SHP77 treated with DMSO at 0.1 percent for 48 hours (cell line): Measurements from ENCODE around the gene PAX7.

Experiments
- DNase-seq: peaks from one replicate; lab custom pipeline; 2025; lab: John Stamatoyannopoulos, UW

Gene PAX7

DNA sequence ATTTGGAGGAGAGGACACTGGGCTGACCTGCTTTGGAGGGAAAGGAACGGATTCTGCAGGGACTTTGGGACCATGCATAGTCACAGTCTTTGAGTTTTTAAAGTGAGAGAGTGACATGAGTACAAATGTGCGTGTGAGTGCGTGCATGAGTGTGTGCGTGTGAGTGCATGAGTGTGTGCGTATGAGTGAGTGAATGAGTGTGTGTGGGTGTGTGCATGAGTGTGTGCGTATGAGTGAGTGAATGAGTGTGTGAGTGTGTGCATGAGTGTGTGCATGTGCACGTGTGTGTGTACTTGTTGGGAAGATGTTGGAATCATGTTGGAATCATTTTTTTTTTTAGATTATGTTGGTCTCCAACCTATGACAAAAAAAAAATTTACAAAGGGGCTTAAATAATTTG, 70.5 kb downstream of the PAX7 start:
- no peak for DNase-seq

DNA sequence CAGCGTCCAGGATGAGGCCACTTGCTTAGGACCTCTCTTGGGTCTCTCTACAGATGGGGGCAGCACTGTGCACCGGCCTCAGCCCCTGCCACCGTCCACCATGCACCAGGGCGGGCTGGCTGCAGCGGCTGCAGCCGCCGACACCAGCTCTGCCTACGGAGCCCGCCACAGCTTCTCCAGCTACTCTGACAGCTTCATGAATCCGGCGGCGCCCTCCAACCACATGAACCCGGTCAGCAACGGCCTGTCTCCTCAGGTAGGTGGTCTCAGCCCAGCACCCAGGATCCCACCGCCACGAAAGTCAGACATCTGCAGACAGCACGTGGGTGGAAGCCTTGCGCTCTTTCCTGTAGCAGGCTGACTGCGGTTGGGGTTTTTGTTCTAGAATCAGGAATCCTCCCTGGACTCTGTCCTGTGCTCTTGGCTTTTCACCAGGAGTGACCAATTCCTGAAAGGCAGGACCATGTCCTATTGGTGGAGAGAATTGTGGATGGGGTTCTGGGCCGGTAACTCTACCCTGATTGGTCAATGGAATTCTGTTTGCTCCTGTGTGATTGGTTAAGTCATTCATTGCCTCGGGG, 72.5 kb downstream of the PAX7 start:
- no peak for DNase-seq

- no peak for DNase-seq
Observed at GRCh38 chr1:18705811-18706210, 75.2 kb downstream of the PAX7 start.

DNA sequence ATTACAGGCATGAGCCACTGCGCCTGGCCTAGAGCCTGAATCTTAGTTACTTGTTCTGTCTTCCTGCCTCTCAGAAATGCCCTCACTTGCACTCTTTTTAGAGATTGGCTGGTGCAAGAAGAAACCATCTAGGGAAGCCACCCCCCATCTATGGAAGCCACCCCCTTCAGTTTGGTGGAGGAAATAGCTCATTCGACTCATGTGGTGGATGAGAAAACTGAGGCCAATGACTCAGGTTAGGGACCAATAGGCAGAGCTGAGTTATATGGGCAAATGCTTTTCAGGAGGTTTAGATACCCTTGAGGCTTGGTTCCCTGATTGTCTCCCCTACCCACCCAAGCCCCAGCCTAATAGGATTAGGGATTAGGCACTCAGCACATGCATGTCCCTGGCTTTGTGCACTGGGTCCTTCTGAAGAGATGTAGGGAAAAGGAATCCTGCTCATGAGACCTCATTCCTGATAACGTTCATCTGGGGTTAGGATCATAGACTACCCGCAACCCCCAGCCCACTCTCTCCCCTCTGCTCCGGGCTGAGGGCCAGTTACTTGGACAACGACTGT, 77.1 kb downstream of the PAX7 start:
- DNase-seq, result no peak

DNA sequence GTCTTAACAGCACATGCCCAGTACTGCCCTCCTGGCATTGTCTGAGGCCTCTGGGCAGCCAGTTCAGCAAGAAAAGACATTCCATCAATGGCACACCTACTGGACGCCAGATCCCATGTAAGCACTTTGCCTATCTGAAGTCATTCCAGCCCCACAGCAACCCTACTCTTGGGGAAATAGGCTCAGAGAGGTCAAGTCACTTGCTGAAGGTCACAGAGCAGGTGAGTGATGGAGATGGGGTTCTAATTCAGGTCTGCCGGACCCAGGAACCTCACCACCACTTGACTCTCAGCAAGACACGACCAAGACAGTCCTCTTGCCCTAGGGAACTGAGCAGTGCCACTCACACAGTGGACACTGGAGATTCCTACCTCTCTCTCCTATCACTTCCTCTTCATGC, 79.4 kb downstream of the PAX7 start:
- DNase-seq, result no peak

DNA sequence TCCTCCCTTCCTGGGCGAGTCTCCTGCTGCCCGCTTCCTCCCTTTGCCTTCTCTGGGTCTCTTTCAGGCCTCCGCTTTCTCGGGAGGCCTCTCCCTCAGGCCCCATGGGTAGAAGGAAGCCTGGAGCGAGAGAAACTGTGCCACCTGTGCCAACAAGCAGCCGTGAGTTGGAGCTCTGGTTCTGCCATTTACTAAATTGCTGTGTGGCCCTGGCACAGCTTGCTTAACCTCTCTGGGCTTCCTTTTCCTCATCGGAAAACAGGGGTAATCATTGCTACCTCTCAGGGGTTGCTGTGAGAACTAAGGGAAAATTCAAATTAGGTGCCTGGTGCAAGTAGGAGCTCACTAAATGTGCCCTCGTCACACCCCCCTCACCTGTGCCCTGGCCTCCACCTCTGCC, 80.4 kb downstream of the PAX7 start:
- no peak for DNase-seq

- no peak for DNase-seq
Observed at GRCh38 chr1:18711536-18712251, 81.0 kb downstream of the PAX7 start.

- DNase-seq, result no peak
Observed at GRCh38 chr1:18712252-18712600, 81.6 kb downstream of the PAX7 start.

- no peak for DNase-seq
Observed at GRCh38 chr1:18714404-18715175, 83.9 kb downstream of the PAX7 start.

DNA sequence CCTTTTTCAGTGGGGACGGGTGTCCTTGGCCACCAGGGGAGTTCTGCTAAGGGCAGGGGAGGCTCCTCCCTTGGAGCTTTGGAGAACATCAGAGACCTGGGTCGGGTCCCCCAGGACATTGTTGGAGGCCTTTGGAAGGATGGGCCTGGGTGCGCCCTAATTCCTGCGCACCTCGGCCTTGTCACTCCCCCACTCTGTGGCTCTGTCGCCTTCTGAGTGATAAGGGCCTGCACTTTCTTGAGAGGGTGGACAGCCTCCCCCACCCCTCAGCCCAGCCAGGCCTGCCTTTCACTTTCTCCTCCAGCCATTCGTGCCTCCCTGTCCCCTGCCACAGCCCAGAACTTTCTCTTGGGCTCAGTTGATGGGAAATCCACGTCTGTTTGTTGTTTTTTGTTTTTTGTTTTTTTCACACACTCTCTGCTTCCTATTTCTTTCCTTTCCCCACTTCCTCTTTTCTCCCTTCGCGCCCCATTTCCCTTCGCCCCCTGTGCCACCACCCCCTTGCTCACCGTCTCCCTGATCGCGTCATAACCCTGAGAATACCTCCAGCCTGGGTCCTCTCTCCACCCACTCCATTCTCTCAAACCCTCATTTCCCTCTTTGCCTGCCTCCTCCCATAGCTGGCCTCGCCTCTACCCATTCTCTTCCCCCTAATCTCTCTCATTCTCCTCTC, 85.6 kb downstream of the PAX7 start:
- DNase-seq, result no peak

- no peak for DNase-seq
Observed at GRCh38 chr1:18716785-18717678, 86.4 kb downstream of the PAX7 start.

DNA sequence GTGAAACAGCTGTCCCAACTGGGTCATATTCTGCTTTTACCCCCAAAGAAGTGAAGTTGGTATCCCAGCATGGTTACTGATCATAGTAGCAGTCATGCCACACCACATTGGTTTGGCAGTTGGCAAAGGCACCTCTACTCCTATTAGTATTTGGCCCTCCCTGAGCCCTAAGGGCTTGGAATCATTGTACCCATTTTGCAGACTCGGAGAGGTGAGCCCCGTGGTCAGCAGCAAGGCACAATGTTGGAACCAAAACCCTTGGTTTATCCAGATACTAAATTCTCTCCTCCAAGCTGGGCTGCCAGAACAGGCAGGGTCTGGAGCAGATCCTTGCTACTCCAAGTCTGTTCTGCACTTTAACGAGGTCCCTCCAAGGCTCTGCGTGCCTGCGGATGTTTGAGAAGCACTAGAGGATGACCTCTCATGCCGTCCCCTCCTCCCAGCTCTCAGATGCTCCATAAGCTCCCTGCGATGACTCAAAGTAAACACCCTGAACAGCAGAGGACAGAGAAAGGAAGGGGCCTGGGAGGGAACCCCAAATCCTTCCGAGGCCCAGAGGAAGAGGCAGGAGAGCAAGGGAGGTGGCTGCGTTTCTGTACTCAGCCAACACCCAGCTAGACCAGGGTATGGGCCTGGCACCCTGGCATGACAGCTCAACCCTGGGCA, 89.3 kb downstream of the PAX7 start:
- no peak for DNase-seq

DNA sequence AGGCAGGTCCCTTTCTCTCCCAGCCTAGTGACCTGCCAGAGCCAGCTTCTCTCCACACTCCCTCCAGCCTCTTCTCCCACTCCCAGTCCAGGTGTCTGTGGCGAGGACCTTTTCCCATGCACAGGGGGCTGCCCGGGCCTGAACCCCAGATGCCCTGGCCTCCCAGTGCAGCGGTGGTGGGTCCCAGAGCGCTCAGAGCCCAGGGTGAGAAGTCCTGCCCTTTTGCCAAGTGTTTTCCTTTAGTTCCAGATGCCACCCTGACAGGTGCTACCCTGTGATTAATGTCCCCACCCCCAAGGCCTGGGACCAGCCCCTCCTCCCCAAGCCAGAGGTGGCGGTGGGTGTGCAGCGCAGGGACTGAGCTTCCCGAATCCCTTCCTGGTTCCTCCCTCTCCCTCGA, 90.4 kb downstream of the PAX7 start:
- DNase-seq, result no peak

DNA sequence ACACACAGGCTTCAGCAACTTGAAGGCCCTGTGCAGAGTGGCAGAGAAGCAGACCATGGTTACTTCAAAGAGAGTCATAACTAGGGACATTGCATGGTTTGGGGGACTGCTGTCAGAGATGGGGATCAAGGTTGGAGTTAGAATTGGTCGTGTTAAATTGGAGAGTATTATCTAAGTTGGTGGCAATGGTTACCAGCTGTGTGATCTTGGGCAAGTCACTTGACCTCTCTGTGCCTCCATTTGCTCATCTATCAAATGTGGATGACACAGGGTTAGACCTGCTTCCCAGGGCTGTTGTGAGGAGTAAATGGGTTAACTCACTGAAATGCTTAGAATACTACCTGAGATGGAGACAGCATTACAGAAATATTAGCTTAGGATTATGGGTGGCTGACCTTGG, 91.1 kb downstream of the PAX7 start:
- no peak for DNase-seq

DNA sequence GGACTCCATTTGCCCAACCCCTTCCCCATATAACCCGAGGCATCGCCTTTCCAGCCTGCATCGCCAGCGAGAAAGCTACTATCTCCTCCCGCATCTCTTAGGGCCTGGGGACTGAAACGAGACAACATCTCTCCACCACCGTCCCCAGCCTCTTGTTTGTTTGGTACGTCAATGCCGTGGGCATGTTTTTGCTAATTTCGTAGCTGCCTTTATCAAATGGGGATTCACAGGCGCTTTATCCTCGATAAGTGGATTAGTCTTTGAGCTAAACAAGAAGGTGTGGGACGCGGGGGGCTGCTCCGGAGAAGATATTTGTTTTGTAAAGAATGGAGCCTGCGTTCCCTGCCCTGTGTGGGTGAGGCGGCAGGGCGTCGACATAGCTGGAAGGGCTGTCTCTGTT, 91.6 kb downstream of the PAX7 start:
- DNase-seq, result no peak

GRCh38 chr1:18723206-18723605, 92.6 kb downstream of the PAX7 start:
- DNase-seq, result no peak

DNA sequence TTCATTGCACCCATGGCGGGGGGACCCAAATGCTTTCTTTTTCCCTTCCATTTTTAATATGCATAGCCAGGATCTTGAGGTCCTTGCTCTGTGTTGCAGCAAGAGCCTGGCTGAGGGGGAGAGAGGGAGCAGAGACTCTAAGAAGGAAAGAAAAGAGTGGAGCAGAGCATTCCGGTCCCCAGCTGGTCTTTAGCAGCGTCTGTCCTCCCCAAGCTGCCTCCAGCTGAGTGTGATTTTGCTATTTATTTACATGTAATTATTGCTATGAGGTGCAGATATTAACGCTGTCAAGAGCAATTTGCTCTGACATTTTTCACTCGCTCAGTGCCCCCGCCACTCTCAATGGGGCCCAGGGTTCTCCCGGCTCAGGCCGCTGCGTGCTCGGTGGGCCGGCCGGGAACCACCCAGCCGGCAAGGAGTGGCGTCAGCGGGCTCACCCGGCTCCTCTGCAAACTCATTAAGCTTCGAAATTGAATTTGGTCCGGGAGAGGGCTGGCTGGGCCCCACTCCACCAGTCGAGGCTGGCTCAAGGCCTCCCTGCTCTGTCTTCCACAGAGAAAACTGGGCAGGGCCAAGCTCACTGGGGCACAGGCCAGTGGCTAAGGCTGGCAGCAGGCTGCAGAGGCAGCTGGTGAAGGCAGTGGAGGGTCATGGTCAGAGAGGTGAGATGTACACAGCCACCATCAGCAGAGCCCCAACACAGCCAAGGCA, 93.2 kb downstream of the PAX7 start:
- no peak for DNase-seq

GRCh38 chr1:18724801-18725200, 94.2 kb downstream of the PAX7 start:
- DNase-seq, result no peak

DNA sequence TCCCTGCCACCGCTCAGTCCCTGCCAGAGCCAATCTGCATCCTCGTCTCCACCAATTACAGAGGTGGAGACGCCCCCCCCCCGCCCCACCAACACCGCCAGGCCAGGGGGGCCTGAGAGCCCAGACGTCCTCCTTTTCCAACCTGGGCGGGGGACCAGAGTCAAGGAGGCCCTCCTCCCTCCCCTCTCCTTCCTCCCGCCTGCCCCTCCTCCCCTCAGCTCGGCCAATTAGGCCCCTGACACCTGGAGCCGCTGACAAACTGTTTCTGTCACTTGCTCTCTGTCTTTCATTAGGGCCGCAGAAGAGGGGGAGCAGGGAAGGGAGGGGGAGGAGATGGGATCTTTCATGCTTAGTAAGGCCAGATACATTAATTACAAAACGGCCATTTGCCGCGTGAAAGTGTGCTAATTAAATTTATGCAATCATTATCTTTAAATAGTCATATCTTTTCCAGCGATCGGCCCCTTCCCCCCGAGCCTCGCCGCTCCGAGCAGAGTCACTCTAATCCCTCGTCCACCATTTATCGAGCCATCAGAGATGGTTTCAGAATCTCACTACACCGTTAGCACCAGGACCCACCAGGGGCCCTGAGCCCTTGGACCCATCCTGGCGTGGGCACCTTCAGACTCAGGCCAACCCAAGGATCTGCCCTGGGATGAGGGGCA, 94.7 kb downstream of the PAX7 start:
- no peak for DNase-seq

GRCh38 chr1:18726368-18726767, 95.7 kb downstream of the PAX7 start:
- no peak for DNase-seq
